ENCODE results near the gene ARHGAP28. TPM values are rescaled to one million over a fixed set of nuclear protein-coding genes. Genes with fewer than 3 reads are reported as not detected.

Gene ARHGAP28
- 7.6 TPM for total RNA-seq

DNA sequence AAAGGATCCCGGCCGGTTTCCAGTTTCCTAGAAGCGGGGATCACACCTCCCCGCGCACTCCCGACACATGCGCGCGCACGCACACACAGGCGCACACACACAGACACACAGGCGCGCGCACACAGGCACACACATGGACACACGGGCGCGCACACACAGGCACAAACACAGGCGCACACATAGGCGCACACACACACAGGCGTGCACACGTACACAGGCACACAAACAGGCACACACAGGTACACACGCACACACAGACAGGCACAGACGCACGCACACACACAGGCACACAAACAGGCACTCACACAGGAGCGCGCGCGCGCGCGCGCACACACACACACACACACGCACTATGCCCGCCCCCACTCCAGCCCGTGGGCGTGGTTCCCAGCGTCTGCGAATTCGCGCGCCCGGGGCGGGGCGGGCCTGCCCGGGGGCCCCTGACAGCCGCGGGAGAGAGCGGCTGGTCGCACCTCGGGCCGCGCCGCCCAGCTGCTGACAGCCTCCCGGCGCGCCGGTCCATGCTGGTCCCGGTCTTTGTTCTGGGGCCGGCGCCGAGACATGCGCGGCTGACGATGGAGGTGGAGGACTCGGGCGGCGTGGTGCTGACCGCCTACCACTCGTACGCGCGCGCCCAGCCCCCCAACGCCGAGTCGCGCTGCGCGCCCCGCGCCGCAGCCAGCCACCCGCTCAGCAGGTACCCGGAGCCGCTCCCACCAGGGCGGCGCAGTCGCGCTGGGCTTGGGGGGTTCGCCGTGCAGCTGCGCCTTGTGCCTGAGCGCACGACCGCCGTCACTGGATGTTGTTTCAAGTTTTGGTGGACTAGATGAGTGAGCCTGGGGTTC, at the start of gene ARHGAP28:
ARHGAP28 (plus strand) TSS at position 470 of the 845 bp plus-strand sequence; CDS start at position 576, 106 bp downstream.
- no peaks in the 10 kb centered on the region for H3K36me3 ChIP-seq
- H3K27ac ChIP-seq, result peak within 1 kb of the TSS; percentile 91
- H3K27me3 ChIP-seq, result no peaks in the 10 kb centered on the region
- no peak for DNase-seq (ENCODE audit: extremely low spot score in 2 of 2)
- H3K4me3 ChIP-seq, result peak within 1 kb of the TSS; percentile 69 to 72
- H3K4me1 ChIP-seq, result peaks cover 27% of the 10 kb centered on the region
- TF ChIP-seq POLR2AphosphoS5 (IDR thresholded peaks at IDR 0.05; ENCODE audit: insufficient read depth in 1 of 2, low read depth in 1 of 2) (peak in 1 of 2 donors; percentile 17), CTCF (IDR thresholded peaks at IDR 0.05) (peak in 1 of 3 experiments; percentile 23), POLR2A (IDR thresholded peaks at IDR 0.05) (no peak)
- intact Hi-C loops (cut with DNase I), result no loop called here
- no peaks in the 10 kb centered on the region for H3K9me3 ChIP-seq

DNA sequence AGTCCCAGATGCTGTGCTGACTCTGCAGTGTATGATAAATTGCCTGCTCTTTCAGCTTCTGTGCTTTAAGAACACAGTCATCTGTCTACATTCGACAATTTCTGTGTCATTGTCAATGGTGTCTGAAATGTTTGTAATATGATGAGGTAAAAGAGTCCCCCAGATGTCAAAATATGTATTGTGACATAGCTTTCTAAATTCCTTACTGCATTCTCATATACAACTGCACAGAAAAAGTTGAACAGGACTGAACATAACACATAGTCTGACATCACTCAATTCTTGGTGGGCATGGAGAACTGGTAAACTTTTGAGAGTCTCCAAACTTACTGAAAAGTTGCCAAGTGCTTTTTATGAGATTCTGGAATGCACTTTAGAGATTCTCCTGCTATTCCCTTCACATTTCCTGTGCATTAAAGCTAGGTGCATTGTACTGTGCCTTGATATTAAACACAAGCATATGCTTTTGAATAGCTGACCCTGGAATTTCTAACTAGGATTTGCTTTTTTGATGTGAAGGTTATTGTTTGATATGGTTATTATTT, 48.1 kb upstream of the ARHGAP28 start:
- no peak for TF ChIP-seq POLR2AphosphoS5 (IDR thresholded peaks at IDR 0.05; ENCODE audit: insufficient read depth in 1 of 2, low read depth in 1 of 2)
- TF ChIP-seq POLR2A (IDR thresholded peaks at IDR 0.05), result no peak
- TF ChIP-seq CTCF (IDR thresholded peaks at IDR 0.05), result no peak
- Histone ChIP-seq H3K27ac (no peak overlapping the region), H3K4me3 (no peak overlapping the region), H3K27me3 (no peaks in the 10 kb centered on the region), H3K36me3 (no peaks in the 10 kb centered on the region), H3K9me3 (no peaks in the 10 kb centered on the region), H3K4me1 (no peaks in the 10 kb centered on the region)
- no peak for DNase-seq (ENCODE audit: extremely low spot score in 2 of 2)
- intact Hi-C loops (cut with DNase I), result no loop called here

DNA sequence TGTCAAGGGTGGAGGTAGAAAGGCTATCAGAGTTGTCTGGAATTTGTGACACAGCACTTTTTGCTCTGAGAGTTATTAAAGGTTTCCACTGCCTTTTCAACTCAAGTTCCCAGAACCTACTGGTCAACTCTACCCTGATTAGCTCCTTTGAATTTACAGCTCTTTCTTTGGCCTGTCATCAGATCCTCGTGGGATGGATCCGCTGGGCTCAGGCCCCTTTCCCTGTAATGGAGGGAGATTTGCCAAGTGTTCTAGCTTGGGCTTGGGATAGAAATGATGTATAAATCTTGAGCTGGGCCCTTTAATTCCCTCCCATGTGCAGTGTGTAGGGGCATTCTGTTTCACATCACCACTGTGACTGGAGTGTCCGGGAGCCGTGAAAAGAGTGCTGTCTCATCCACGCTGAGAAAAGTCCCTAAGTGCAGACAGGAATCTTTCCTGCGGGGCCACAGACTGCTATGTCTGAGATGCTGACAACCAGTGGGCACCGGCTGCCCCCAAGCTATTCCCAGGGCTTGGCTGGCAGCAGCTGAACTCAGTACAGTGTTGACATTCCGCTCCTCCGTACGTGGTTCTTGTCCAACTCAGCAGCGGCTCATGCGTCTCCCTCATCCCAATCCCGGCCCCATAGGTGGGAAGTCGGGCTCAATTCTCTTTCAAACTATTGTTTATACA, 46.9 kb upstream of the ARHGAP28 start:
- Histone ChIP-seq H3K4me3 (no peak overlapping the region), H3K4me1 (no peaks in the 10 kb centered on the region), H3K27ac (no peak overlapping the region), H3K27me3 (no peaks in the 10 kb centered on the region), H3K9me3 (no peaks in the 10 kb centered on the region), H3K36me3 (no peaks in the 10 kb centered on the region)
- DNase-seq (ENCODE audit: extremely low spot score in 2 of 2), result no peak
- intact Hi-C loops (cut with DNase I), result no loop called here
- TF ChIP-seq POLR2A (IDR thresholded peaks at IDR 0.05), result no peak
- TF ChIP-seq CTCF (IDR thresholded peaks at IDR 0.05), result no peak
- no peak for TF ChIP-seq POLR2AphosphoS5 (IDR thresholded peaks at IDR 0.05; ENCODE audit: insufficient read depth in 1 of 2, low read depth in 1 of 2)

- intact Hi-C loops (cut with DNase I), result no loop called here
- H3K4me3 ChIP-seq, result no peak overlapping the region
- H3K9me3 ChIP-seq, result no peaks in the 10 kb centered on the region
- DNase-seq (ENCODE audit: extremely low spot score in 2 of 2), result no peak
- no peak overlapping the region for H3K27ac ChIP-seq
- no peaks in the 10 kb centered on the region for H3K36me3 ChIP-seq
- no peaks in the 10 kb centered on the region for H3K4me1 ChIP-seq
- TF ChIP-seq CTCF (IDR thresholded peaks at IDR 0.05) (no peak), POLR2A (IDR thresholded peaks at IDR 0.05) (no peak), POLR2AphosphoS5 (IDR thresholded peaks at IDR 0.05; ENCODE audit: insufficient read depth in 1 of 2, low read depth in 1 of 2) (no peak)
- no peaks in the 10 kb centered on the region for H3K27me3 ChIP-seq
These were observed 46.2 kb upstream of the ARHGAP28 start for GRCh38 chr18:6683112-6683876.

All from vagina (tissue), 2 donors.